Neural cell (in vitro differentiated cells): Measurements from ENCODE around the gene SDK1.

ENCODE experiments used
- EZH2 ChIP-seq: fragments of 200-600, 300-800 bp; shearing (Covaris generic), sonication (generic); IDR thresholded peaks from 2 replicates; pipeline ENCODE4 v1.6.1; 2014; ENCODE audit warnings: antibody characterized with exemption, low read length, borderline replicate concordance, mild to moderate bottlenecking; ENCODE audit not compliant: insufficient read depth, poor library complexity, severe bottlenecking
- MXI1 ChIP-seq: fragments of 450-650 bp; conservative IDR thresholded peaks from 2 replicates; pipeline ENCODE4 v1.6.1; 2014; ENCODE audit warnings: antibody characterized with exemption, mild to moderate bottlenecking; ENCODE audit not compliant: poor library complexity, severe bottlenecking
- SMC3 ChIP-seq: fragments of 450-650 bp; conservative IDR thresholded peaks from 2 replicates; pipeline ENCODE4 v1.6.1; 2014; ENCODE audit warnings: antibody characterized with exemption, mild to moderate bottlenecking, moderate library complexity; ENCODE audit not compliant: poor library complexity
- TF ChIP-seq, protein P1 (sequence below): fragments of 450-650 bp; IDR thresholded peaks from 2 replicates; pipeline ENCODE4 v1.5.1; 2014; ENCODE audit warnings: antibody characterized with exemption, mild to moderate bottlenecking, moderate library complexity; ENCODE audit not compliant: poor library complexity, severe bottlenecking

GRCh38 chr7:3446786-3447185 is 145.7 kb downstream of the SDK1 start:
- TF ChIP-seq, protein P1, sequence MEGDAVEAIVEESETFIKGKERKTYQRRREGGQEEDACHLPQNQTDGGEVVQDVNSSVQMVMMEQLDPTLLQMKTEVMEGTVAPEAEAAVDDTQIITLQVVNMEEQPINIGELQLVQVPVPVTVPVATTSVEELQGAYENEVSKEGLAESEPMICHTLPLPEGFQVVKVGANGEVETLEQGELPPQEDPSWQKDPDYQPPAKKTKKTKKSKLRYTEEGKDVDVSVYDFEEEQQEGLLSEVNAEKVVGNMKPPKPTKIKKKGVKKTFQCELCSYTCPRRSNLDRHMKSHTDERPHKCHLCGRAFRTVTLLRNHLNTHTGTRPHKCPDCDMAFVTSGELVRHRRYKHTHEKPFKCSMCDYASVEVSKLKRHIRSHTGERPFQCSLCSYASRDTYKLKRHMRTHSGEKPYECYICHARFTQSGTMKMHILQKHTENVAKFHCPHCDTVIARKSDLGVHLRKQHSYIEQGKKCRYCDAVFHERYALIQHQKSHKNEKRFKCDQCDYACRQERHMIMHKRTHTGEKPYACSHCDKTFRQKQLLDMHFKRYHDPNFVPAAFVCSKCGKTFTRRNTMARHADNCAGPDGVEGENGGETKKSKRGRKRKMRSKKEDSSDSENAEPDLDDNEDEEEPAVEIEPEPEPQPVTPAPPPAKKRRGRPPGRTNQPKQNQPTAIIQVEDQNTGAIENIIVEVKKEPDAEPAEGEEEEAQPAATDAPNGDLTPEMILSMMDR: no peak
- TF ChIP-seq MXI1: no peak
- no peak for TF ChIP-seq SMC3
- TF ChIP-seq EZH2: no peak
